Activated T-cell treated with anti-CD3 and anti-CD28 coated beads for 48 hours (primary cell): ENCODE data around the gene CIB2.

Source experiments
- DNase-seq: peaks from one replicate; pipeline ENCODE4 v3.0.0-alpha.2; 2020; ENCODE audit warnings: low read depth

CIB2 gene

DNA sequence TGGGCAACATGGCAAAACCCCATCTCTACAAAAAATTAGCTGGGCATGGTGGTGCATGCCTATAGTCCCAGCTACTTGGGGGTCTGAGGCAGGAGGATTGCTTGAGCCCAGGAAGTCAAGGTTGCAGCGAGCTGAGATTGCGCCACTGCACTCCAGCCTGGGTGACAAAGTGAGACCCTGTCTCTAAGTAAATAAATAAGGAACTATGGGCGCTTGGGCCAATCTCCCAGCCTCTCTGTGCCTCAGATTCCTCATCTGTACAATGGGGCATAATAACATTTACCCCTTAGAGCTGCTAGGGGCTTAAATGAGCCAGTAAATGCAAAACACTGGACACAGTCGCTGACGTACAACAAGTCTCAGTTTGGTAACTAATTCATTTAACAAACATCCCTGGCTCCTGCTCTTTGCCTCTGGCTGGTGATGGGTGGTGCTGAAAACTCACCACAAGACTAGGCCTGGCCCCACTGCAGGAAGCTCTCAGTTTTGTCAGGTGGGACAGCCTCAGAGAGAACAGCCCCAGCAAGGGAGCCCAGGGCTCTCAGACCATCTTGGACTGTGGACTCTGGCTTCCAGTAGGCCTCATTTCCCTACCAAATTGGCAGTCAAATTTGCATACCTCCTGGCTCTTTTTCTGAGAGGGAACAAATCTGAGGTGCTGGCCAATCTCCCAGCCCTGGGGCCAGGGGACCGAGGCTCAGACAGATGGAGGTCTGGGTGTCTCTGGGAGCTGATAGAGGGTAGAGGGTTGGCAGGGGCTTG is 47.4 kb downstream of the CIB2 start:
- DNase-seq, result no peak

DNA sequence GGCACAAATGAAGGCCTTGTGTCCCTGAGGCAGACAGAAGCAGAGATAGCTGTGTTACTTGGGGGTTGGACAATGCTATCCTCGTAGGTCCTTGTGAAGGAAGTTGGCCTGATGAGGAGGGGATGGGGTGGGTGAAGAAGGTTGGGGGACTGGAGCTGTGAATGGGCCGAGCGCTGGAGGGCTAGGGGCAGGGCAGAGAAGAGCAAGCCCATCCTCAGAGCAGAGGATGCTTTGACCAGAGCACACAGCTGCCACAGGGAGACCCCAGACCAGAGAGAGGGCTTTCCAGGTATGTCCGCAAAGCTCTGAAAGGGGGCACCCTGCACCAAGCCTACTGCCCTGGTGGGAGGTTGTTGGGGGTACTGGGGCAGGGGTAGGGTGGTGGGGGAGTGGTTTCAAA is 48.1 kb downstream of the CIB2 start:
- DNase-seq, result no peak

DNA sequence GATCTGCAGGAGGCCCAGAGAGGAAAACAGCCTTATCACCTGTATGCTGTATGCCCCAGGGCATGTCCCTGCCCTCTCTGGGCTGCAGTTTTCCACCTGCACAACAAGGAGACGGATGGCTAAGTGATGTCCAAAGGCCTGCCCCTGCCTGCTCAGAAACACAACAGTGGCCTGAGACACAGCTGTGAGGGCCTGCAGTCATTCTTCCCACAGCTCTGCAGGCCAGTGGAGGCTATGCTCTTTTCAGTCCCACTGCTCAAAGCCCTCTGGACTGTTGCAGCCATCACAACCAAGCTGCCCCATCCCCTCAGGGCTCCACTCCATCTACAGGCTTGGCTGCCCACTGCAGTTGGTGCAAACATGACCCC is 48.5 kb downstream of the CIB2 start:
- DNase-seq, result no peak

DNA sequence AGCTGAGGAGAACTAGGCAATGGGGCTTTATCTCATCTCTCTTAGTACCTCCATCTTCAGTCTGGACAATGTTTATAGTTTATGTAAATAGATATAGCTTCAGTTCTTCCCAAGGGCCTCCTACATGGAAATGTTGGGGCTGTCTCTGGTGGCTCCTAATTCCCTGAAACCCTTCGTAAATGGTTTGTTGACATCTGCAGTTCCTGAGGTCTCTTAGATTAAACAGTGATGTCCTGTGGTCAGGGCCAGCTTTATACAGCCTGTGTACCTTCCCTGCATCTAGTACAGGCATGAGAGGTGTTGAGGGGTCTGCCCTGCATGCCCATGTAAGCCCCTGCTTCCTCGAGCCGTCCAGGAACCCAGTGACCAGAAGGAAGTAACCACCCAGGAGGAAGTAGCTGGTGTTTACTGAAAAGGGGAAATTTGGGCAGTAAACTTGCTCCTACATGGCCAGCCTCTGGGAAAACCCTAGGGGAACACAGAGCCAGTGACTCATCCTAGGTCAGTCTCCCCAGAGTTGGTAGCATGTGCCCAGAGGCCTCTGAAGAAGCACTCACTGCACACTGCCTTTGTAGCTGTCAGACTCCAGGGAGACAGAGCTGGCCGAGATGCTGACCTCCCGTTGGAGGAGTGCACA is 49.0 kb downstream of the CIB2 start:
- DNase-seq, result no peak

DNA sequence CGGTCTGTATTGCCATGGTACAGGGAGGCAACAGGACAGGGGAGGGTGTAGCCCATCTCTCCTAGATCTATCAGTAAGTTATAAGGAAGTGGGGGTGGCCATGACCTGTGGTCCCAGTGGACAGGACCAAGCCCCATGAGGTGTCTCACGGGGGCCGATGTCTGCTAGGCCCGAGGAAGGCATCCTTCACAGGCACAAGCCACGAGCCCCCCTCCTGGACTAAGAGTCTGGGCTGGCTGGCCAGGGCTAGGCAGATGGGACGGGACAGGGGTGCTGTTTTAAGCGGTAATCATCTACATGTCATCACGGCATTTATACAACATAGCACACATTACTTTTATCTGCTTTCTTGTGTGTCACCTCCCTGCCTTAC is 51.2 kb downstream of the CIB2 start:
- DNase-seq, result no peak

DNA sequence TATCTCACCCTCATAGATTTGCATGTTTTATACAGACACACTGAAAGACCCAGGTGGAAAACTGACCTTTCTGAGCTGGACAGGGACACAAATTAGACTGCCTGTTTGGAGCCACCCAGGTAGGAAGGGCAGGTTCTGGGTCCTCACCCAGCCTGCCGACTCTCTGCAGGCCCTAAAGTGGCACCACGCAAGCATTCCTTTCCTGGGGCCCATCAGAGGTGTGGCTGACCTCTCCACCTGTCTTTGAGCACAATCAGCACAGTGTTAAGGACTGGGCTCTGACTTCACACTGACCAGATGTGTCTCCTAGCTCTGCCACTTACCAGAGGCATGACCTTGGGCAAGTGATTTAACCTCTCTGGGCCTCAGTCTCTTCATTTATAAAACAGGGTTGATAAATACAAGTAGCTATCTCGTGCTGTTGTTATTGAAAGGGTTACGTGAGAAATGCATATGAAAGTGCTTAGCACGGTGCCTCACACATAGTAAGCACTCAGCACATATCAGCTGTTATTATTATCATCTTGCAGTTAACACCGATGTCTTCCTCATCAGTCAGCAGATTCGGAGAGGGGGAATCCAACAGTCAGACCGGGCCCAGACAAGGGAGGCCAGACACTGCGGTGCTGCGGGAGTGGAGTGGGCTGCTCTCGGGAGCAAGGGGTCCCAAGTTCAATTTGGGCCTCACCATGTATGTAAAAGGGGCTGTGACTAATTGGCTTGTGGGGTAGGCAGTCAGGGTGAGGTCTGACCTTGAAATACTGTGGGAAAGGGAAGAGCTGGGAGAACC is 51.8 kb downstream of the CIB2 start:
- no peak for DNase-seq

DNA sequence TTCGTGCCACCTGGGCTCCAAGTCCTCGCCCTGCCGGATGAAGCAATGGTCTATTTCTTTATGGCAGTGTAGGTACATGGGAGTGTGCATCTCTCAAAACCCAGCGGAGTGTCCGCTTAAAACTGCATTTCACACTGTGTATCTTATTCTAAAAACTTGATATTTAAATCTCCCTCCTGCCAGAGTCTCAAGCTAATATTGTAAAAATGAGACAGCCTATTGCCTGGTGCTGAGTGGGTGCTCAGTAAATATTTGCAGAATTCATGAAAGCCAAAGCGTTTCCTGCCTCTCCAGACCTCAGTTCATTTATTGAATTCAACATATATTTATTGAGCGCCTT is 53.4 kb downstream of the CIB2 start:
- no peak for DNase-seq

DNA sequence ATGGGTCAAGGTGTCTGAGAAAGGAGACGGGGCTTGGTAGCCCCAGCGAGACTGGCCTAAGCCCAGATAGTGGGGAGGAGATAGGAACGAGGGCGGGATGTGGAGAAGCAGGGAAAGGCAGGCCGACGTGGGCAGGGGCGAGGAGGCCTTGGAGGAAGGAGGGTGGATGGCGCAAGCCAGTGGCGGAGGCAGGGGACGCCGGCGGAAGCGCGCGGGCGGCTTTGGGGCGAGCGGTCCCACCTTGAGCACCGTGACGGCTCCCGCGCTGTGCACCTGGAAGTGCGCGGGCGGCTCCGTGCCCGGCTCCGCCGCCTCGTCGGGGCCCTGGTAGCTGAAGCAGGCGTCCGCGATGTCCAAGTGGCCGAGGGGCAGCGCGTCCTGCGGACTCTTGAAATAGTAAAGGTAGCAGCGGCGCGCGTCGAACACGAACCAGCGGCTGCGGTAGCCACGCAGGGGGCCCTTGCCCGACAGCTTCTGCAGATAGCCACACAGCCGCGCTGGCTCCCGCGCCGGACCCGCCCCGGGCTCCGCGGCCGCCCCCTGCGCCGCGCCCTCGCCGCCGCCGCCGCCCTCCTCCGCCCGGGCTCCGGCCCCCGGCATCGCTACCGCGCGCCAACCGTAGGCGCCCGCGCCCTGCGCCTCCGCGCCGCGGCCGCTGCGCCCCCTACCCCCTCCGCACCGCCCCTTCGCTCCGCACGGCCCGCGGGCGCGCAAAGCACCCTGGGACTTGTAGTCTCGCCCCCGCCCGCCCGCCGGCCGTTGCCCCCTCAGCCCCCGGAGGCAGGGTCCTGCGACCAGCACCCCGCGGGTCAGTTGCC is 54.0 kb downstream of the CIB2 start, which contains the start of gene TBC1D2B:
TSS of gene TBC1D2B (minus strand) at position 659 of the 818 bp plus-strand sequence. CDS start at position 600, 59 bp downstream.
- peak; percentile 67 for DNase-seq

DNA sequence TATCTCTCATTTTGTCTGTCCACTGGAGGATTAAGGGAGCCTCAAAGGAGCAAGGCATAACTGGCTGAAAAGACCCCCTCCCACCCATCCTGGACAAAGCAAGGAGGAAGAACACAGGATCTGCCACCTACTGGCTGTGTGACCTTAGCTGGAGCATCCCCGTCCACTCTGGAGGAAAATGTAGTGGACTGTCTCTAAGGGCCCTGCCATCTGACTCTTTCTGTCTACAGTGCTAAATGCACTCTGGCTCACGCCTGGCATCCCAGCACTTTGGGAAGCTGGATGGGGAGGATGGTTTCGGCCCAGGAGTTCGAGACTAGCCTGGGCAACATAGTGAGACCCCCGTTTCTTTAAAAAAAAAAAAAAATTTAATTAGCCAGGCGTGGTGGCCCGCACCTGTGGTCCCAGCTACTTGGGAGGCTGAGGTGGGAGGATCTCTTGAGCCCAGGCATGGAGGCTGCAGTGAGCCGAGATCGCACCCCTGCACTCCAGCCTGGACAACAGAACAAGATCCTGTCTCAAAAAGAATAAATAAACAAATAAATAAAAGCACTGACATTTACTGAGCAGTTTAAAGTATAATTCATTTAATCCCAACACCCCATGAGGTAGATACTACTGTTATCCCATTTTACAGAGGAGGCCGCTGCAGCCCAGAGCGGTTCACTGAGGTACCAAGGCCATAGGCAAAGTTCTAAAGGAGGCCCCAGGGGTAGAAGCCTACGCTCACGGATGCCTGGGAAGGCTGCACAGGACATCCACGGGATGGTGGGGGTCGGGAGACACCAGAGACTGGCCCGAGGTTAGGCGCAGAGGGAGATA is 54.8 kb downstream of the CIB2 start:
- no peak for DNase-seq

DNA sequence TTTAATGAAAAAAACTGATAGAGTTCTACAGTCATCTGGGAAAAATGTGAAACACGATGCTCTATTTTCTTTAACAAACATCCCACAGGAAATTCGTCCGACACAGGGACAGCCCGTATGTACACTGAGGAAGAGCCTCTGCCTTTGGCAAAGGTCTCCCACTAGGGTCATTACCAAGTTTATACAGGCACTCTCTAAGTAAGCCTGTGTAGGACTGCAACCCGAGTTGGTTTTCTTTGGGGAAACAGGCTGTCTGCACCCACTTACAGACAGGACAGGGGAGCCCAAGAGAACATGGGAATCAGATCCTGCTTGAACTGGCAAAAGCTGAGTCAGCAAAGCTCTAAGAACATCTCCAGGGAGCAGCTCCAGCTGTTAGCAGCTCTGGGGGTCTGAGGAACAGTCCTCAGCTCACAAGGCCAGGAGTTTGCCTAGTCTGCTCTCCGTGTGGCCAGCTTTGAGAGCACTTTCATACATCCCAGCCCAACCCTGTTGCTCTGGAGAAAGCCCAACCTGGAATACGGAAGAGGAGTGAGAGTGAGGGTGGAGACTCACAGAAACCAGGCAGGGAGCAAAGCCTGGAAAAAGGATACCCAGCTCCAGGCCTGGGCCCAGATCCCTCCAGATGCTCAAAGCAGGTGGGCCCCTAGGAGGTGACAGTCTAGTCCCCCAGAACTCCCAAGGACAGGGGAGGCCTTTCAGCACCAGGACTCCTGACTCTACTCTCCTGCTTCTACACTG is 55.6 kb downstream of the CIB2 start:
- no peak for DNase-seq

DNA sequence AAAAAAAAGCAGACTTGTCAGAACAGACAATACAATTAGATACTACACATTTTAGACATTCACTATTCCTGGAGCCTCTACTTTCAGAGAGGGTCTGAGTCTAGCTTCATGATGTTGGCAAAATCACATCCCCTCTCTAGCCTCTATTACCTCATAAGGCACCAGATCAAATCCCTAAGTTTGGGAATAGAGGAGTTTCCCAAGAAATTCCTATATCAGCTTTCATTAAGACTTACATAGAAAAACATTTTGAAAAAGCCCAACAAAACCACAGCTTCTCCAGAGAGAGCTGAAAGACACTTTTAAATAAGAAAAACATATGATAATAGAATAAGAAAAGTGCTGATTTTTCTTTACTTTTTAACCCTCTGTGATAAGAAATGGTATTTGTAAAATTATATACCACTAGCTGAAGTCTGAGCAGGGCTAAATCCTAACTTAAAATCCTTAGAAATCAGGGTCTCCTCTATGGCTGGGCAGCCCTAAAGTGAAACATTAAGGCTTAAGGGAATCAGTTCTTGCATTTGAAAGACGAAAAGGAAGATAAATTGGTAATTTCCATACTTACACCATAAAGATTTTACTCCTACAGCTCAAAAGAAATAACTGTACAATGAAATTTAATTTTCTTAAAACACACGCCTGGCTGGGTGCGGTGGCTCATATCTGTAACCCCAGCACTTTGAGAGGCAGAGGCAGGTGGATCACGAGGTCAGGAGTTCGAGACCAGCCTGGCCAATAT is 58.0 kb downstream of the CIB2 start:
- DNase-seq, result no peak

DNA sequence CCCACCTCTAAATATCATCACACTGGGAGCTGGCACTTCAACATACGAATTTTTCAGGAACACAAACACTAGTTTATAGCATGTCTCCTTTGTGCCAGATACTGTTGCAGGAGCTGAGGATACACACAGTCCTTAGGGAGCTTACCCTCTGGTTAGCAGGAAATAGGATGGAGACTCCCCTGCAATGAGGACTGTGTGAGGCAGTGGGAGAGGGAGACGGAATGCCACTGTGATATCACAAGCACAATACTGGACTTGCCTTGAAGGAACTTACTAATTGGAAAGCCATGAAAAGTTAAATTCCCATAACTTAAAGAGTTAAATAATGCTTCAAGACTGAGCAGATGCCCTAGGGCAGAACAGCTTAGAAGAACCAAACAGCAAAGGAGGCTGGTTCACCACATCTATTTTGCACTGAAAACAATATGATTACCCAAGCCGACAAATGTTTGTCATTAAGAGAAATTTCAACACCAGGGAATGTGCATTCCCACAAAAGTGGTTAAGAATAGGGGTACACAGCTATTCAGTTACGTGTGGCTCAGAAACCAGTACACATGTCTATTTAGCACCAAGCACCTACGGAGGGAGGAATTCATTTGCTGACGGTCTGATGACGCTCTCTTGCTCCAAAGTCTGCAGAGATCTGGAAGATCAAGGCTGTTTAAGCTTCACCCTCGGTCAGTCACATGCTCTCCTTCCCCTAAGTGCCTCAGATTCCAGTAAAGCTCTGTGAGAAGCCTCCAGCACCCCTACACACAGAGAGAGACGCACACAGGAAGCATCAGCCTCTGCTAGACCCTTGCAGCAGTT is 59.0 kb downstream of the CIB2 start:
- no peak for DNase-seq

DNA sequence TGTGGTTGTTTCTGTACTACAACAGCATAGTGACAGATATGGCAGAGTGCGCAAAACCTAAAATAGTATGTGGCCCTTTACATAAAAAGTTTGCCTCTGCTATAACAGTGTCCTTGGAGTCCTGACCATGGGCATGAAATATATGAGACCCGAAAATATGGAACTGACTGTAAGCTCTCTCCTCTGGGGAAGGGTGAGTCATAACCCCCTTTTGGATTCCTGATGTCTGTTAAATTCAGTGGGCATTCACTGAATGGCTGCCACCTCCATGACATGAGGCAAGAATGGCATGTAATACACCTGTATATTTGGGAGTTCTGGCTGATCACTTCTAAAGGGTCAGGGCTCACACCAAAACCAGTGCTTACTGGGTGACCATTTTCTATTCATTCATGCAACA is 59.9 kb downstream of the CIB2 start:
- DNase-seq, result no peak

DNA sequence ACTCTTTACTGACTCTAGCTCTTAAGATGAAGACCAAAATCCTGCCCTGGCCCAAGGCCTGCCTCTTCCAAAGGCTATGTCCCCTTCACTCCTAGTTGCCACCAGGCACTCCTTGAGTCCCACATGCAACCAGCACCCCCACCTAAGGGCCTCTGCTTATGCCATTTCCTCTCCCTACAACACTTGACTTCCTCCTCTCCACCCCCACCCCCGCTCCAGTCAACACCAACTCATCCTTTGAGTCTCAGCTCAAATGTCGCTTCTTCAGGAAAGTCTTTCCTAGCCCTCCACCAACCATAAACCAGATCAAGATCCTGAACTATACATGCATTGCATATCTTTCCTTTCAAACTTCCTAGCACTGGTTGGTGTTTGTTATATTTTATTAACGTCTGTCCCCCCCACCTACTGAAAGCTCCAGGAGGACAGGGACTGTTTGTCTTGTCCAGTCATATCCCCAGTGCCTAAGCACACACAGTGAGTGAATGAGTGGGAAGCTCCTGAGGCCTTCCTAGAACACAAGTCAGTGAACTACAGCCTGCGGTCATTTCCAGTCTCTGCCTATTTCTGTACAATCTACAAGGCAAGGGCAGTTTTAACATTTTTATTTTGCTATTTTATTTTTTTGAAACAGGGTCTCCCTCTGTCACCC is 61.1 kb downstream of the CIB2 start:
- DNase-seq, result no peak

DNA sequence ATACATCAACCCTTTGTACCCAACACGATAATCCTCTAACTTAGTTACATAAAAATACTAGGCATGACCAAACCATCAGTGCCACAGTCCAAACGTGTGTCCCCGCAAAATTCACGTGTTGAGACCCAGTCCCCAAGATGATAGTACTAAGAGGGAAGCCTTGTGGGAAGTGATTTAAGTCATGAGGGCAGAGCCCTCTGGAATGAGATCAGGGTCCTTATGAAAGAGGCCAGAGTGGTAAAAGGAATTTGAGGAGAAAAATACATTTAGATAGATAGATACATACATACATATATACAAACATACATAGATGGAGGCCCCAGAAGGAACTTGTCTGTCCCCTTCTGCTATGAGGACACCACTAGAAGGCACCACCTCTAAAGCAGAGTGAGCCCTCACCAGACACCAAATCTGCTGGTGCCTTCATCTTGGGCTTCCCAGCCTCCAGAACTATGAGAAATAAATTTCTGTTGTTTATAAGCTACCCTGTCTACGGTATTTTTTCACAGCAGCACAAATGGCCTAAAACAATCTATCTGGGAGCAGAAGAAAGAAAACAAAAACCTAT is 61.7 kb downstream of the CIB2 start:
- DNase-seq, result no peak

DNA sequence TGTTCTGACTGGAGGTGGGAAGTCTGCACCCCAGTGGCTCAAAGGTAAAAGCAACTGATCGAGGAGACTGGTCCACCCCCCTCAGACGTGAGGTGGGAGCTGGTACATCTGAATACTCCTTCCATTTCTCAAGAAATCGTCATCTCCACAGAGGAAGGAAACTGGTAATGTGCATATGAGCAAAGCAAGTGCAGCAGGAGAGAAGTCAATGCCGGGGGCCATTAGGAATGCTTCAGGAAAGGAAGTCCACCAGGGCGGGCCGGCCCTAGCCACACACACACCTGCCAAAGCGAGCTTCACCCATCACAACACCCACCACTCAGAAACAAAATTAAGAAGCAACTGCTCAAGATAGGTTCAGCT is 62.2 kb downstream of the CIB2 start:
- no peak for DNase-seq

DNA sequence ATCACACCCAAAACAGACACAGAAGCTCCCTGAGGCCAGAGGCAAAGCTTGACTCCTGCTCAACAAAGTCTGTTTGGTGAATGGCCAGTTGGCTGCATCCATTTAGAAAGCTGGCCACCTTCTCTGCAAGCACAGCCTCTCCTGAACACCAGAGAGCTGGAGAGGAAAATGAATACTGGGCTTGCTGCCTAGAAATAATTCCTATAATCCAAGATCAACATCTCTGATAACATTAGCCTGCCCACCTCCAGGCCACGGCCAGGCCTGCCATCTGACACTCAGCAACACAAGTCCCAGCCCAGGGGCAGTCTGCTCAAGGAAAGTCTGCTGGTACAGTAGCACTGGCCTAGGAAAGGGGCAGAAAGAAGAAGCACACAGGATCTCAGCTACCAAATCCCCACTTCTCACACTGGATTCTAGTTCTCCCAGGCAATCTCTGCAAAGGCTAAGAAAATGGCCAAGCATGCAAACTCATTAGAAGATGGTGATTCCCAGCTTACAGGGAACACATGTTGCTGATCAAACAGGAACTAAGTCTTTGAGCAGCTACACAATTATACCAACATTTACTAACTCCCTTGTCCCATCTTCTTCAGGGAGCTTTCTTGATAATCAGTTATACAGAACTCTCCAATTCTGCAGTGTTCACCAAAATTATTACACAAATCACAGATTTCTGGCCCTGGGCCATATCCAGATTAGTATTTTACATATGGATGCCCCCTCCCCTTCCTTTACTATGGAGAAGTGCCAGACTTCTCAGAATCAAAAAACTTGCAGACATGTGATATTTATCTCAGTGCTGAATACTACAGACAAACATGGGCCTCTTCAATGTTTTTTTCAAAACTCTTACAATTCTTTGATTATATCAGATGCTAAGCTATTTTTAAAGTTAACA is 63.7 kb downstream of the CIB2 start:
- DNase-seq, result no peak
